ENCODE measurements around the gene PROP1.
"Not testable (repeated sequence)": the region's sequence is repeated elsewhere in the genome, so short reads cannot be mapped to it uniquely, and the experiment has no call there.

- not testable (repeated sequence) for TF ChIP-seq POLR2A (IDR thresholded peaks at IDR 0.05; ENCODE audit: low read length); GATA1 (IDR thresholded peaks at IDR 0.05; ENCODE audit: low read depth, low read length)
Observed at GRCh38 chr5:177977600-177977999, 18.4 kb downstream of the PROP1 start.

Data from erythroblast (primary cell).